Measurements from ENCODE around the gene METRN.

GRCh38 chr16:733382-734207 lies 18.7 kb downstream of the METRN start:
- TF ChIP-seq CTCF (optimal IDR thresholded peaks at IDR 0.05 in 1 of 3, IDR thresholded peaks at IDR 0.05 in 1 of 3, conservative IDR thresholded peaks at IDR 0.05 in 1 of 3; ENCODE audit: extremely low read depth in 1 of 3, insufficient read depth in 2 of 3, low read length in 3 of 3) = peak; percentile 14 to 69 (median 23)
- no peak for TF ChIP-seq EZH2 (IDR thresholded peaks at IDR 0.05; ENCODE audit: low read length)
